Neural cell (in vitro differentiated cells): ENCODE results near the gene SGCD. TPM values are rescaled to one million over a fixed set of nuclear protein-coding genes. Genes with fewer than 3 reads are reported as not detected.

Experiments used
- H2AFZ ChIP-seq: fragments of 200-600, 300-800 bp; sonication (generic), shearing (Covaris generic); 2 replicates; pipeline ENCODE4 v1.6.0; 2014; ENCODE audit warnings: low read depth, mild to moderate bottlenecking, antibody characterized with exemption, low read length, moderate library complexity
- H3F3A ChIP-seq: fragments of 200-600 bp; shearing (Covaris generic); 2 replicates; pipeline ENCODE4 v1.6.1; 2016; ENCODE audit warnings: mild to moderate bottlenecking, moderate library complexity, mixed read lengths, antibody characterized with exemption, low read length; ENCODE audit not compliant: insufficient read depth, poor library complexity, severe bottlenecking
- H3K27ac ChIP-seq: fragments of 200-600, 300-800 bp; sonication (generic), shearing (Covaris generic); 2 replicates; pipeline ENCODE4 v1.5.1; 2014; ENCODE audit warnings: mild to moderate bottlenecking, low read length, moderate library complexity
- H3K27me3 ChIP-seq: fragments of 300-800, 200-600 bp; sonication (generic), shearing (Covaris generic); 2 replicates; pipeline ENCODE4 v1.6.0; 2014; ENCODE audit warnings: mild to moderate bottlenecking, low read depth, low read length, moderate library complexity; ENCODE audit not compliant: insufficient read depth
- H3K36me3 ChIP-seq: fragments of 300-800, 200-600 bp; sonication (generic), shearing (Covaris generic); 2 replicates; pipeline ENCODE4 v1.5.1; 2014; ENCODE audit warnings: mild to moderate bottlenecking, antibody characterized with exemption, low read length, moderate library complexity; ENCODE audit not compliant: insufficient read depth
- H3K4me2 ChIP-seq: fragments of 300-800, 200-600 bp; sonication (generic), shearing (Covaris generic); 2 replicates; pipeline ENCODE4 v1.6.0; 2014; ENCODE audit warnings: mild to moderate bottlenecking, low read length
- H3K4me3 ChIP-seq: fragments of 300-800, 200-600 bp; sonication (generic), shearing (Covaris generic); 2 replicates; pipeline ENCODE4 v1.5.1; 2014; ENCODE audit warnings: mild to moderate bottlenecking, low read length, moderate library complexity
- H3K79me2 ChIP-seq: fragments of 200-600 bp; shearing (Covaris generic); replicated peaks from 2 replicates; pipeline ENCODE4 v1.6.0; 2014; ENCODE audit warnings: mild to moderate bottlenecking, low read length, moderate library complexity; ENCODE audit not compliant: insufficient read depth
- H3K9ac ChIP-seq: fragments of 300-800, 200-600 bp; sonication (generic), shearing (Covaris generic); 2 replicates; pipeline ENCODE4 v1.6.1; 2016; ENCODE audit warnings: mild to moderate bottlenecking, low read length, mixed read lengths
- H3K9me2 ChIP-seq: fragments of 200-600 bp; shearing (Covaris generic); 2 replicates; pipeline ENCODE4 v1.6.1; 2016; ENCODE audit warnings: mild to moderate bottlenecking, low read length, mixed read lengths; ENCODE audit not compliant: insufficient read depth
- H3K9me3 ChIP-seq: fragments of 200-600, 300-800 bp; sonication (generic), shearing (Covaris generic); 2 replicates; pipeline ENCODE4 v1.6.1; 2016; ENCODE audit warnings: mild to moderate bottlenecking, mixed run types, low read length, moderate library complexity, mixed read lengths
- H4K20me1 ChIP-seq: fragments of 200-600 bp; shearing (Covaris generic); 2 replicates; pipeline ENCODE4 v1.6.1; 2016; ENCODE audit warnings: mild to moderate bottlenecking, mixed run types; ENCODE audit not compliant: insufficient read depth
- CTCF ChIP-seq: fragments of 450-650 bp; IDR thresholded peaks from 2 replicates; pipeline ENCODE4 v1.5.1; 2014; ENCODE audit warnings: antibody characterized with exemption, mild to moderate bottlenecking, moderate library complexity; ENCODE audit not compliant: poor library complexity, severe bottlenecking
- EP300 ChIP-seq: fragments of 450-650 bp; conservative IDR thresholded peaks from 2 replicates; pipeline ENCODE4 v1.6.1; 2014; ENCODE audit warnings: antibody characterized with exemption, mild to moderate bottlenecking, moderate library complexity; ENCODE audit not compliant: poor library complexity, severe bottlenecking
- EZH2 ChIP-seq: fragments of 200-600, 300-800 bp; shearing (Covaris generic), sonication (generic); IDR thresholded peaks from 2 replicates; pipeline ENCODE4 v1.6.1; 2014; ENCODE audit warnings: antibody characterized with exemption, low read length, borderline replicate concordance, mild to moderate bottlenecking; ENCODE audit not compliant: insufficient read depth, poor library complexity, severe bottlenecking
- MXI1 ChIP-seq: fragments of 450-650 bp; conservative IDR thresholded peaks from 2 replicates; pipeline ENCODE4 v1.6.1; 2014; ENCODE audit warnings: antibody characterized with exemption, mild to moderate bottlenecking; ENCODE audit not compliant: poor library complexity, severe bottlenecking
- POLR2AphosphoS5 ChIP-seq: IDR thresholded peaks from 2 replicates; pipeline ENCODE4 v1.6.1; 2012
- RAD21 ChIP-seq: fragments of 450-650 bp; conservative IDR thresholded peaks from 2 replicates; pipeline ENCODE4 v1.6.1; 2014; ENCODE audit warnings: antibody characterized with exemption, mild to moderate bottlenecking, moderate library complexity
- REST ChIP-seq: IDR thresholded peaks from 2 replicates; pipeline ENCODE4 v1.6.1; 2012; ENCODE audit warnings: borderline replicate concordance
- SMC3 ChIP-seq: fragments of 450-650 bp; conservative IDR thresholded peaks from 2 replicates; pipeline ENCODE4 v1.6.1; 2014; ENCODE audit warnings: antibody characterized with exemption, mild to moderate bottlenecking, moderate library complexity; ENCODE audit not compliant: poor library complexity
- TAF1 ChIP-seq: IDR thresholded peaks from 2 replicates; pipeline ENCODE4 v1.6.1; 2012; ENCODE audit warnings: low read depth
- polyA plus RNA-seq: library from polyadenylated mRNA; depleted of rRNA; stranded (reverse); fragments of >200 nt; gene quantifications from 2 replicates; pipeline ENCODE4 v1.2.3, GENCODE V29; 2014

Gene SGCD
- polyA plus RNA-seq, 1 donor from 2014 or later: 3.4 TPM

- no peak overlapping the region for H3K27ac ChIP-seq
- H3K9ac ChIP-seq: no peak overlapping the region
- H3K27me3 ChIP-seq: no peaks in the 10 kb centered on the region
- no peaks in the 10 kb centered on the region for H3K9me2 ChIP-seq
- no peak overlapping the region for H2AFZ ChIP-seq
- H3K4me3 ChIP-seq: no peak overlapping the region
- H3K36me3 ChIP-seq: no peaks in the 10 kb centered on the region
- TF ChIP-seq POLR2AphosphoS5: no peak
- TF ChIP-seq EP300: no peak
- no peak for TF ChIP-seq CTCF
- TF ChIP-seq RAD21: no peak
- no peak for TF ChIP-seq SMC3
- no peak for TF ChIP-seq EZH2
- TF ChIP-seq MXI1: no peak
- no peak for TF ChIP-seq REST
- TF ChIP-seq TAF1: no peak
- H3K79me2 ChIP-seq: no peaks in the 10 kb centered on the region
- H3K4me2 ChIP-seq: no peak overlapping the region
- peaks cover 4% of the 10 kb centered on the region for H3F3A ChIP-seq
- no peaks in the 10 kb centered on the region for H4K20me1 ChIP-seq
- H3K9me3 ChIP-seq: no peaks in the 10 kb centered on the region
Observed at GRCh38 chr5:156670615-156671014, 343.7 kb downstream of the SGCD start.

- no peaks in the 10 kb centered on the region for H3K9me2 ChIP-seq
- H3K27me3 ChIP-seq: no peaks in the 10 kb centered on the region
- H4K20me1 ChIP-seq: no peaks in the 10 kb centered on the region
- H3K27ac ChIP-seq: no peak overlapping the region
- H2AFZ ChIP-seq: no peak overlapping the region
- H3K36me3 ChIP-seq: no peaks in the 10 kb centered on the region
- no peak overlapping the region for H3K4me3 ChIP-seq
- no peaks in the 10 kb centered on the region for H3K9me3 ChIP-seq
- H3F3A ChIP-seq: peaks cover 4% of the 10 kb centered on the region
- H3K79me2 ChIP-seq: no peaks in the 10 kb centered on the region
- no peak for TF ChIP-seq RAD21
- no peak for TF ChIP-seq EP300
- no peak for TF ChIP-seq EZH2
- TF ChIP-seq CTCF: no peak
- TF ChIP-seq TAF1: no peak
- no peak for TF ChIP-seq POLR2AphosphoS5
- no peak overlapping the region for H3K9ac ChIP-seq
- no peak overlapping the region for H3K4me2 ChIP-seq
Observed at GRCh38 chr5:156675395-156675794, 348.4 kb downstream of the SGCD start.
